Activated CD4-positive, CD25-positive, alpha-beta regulatory T cell (primary cell): Measurements from ENCODE around the gene ALG2.

Experiments used
- DNase-seq, 4 experiments: peaks; one replicate each; lab custom pipeline; 2025; lab: John Stamatoyannopoulos, UW

Gene ALG2, protein sequence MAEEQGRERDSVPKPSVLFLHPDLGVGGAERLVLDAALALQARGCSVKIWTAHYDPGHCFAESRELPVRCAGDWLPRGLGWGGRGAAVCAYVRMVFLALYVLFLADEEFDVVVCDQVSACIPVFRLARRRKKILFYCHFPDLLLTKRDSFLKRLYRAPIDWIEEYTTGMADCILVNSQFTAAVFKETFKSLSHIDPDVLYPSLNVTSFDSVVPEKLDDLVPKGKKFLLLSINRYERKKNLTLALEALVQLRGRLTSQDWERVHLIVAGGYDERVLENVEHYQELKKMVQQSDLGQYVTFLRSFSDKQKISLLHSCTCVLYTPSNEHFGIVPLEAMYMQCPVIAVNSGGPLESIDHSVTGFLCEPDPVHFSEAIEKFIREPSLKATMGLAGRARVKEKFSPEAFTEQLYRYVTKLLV

DNA sequence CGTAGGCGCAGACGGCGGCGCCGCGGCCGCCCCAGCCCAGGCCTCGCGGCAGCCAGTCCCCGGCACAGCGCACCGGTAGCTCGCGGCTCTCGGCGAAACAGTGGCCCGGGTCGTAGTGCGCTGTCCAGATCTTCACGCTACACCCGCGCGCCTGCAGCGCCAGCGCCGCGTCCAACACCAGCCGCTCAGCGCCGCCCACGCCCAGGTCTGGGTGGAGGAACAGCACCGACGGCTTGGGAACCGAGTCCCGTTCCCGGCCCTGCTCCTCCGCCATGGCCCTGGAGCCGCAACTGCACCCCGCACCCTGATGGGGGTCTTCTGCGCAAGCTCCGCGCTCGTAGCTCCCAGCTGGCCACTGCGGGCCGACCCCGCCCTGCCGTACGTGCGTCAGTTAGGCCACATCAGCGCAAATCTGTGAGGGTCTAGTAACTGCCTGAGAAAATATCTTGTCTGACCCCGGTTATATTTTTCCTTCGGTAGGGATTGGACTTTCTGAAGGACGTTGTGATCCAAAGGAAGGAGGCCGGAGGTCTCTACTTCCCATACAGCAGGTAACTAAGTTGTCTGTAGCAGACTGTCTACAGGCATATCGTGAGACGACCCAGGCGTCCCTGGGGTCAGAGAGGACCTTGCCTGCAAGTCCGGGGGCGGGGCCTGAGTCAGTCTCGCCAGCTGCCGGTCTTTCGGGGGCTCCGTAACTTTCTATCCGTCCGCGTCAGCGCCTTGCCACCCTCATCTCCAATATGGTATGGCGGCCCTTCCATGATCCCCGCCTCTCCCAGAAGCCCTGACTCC lies at the start of gene ALG2, which contains the start of gene SEC61B:
ALG2 (minus strand) TSS at position 322 of the 795 bp plus-strand sequence; CDS start at position 274, 48 bp downstream.
SEC61B (plus strand) TSS at position 662 of the 795 bp plus-strand sequence; CDS start at position 744, 82 bp downstream.
- peak; percentile 80 to 91 (median 87) for DNase-seq

DNA sequence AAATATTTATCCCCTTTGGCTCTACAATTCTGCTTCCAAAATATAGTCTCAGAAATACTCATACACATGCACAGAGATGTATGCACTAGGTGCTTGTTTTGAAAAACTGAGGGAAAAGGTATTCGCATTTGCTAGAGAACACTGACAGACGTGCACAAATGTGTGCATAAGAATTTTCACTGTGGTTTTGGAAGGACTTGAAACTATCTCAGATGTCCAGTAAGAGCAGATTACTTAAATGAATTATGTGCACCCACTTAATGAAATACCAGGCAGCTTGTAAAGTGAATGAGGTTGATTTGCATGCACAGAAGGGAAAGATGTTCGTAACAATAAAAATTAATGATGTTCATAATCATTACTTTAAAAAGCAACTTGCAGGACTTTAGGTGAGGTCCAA lies 48.7 kb upstream of the ALG2 start:
- no peak for DNase-seq

DNA sequence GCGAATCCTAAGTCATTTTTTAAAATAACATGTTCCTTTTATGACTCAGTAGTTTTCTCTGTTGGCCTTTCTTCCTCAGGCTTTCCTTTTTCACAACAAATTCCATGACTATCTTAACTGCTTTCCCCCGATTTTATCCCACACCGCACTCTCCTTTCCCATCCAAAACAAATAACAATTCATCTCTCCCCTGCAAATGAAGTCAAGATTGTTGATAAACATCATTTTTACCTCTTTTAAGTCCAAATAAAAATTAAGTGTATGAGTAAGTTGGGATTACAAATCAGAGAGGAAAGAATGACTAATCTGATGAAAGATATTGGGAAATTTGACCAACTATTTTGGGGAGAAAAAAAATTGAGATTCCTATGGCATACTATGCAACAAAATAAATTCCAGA lies 47.7 kb upstream of the ALG2 start:
- no peak for DNase-seq

DNA sequence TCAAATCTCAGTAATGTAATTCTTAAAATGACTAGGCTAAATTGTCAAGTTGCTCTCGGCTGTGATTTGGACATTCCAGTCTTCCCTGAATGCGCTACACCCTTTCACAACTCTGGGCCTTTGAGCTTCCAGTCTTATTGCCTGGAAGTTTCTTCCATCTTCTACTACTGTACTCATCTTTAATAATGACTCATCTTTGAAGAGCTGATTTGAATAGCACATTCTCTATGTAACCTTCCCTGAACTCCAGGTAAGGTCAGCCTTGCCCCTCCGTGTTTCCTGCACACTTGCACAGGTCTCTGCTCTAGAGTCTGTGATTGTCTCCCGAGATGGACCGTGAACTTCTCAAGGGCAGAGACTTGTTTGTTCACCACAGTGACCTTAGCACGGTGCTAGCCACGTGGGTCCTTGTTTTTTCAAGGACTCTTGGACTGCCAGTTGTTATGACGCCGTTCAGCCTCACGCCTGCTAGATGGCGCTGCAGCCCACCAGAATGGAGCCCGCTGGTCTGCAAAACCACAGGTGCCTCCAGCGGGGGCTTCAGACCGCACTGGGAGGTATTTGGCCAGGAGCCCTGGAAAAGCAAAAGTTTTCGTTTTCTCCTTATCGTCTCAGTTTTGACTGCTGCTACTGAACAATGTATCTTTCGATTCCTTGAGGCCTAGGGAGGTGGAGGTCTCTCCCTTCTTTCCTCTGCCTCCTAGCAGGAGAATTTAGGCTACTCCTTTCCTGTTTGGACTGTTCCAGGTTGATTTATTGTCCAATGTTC lies 44.7 kb upstream of the ALG2 start:
- DNase-seq = peak in 3 of 4 experiments; percentile 17 to 24 (median 17)

DNA sequence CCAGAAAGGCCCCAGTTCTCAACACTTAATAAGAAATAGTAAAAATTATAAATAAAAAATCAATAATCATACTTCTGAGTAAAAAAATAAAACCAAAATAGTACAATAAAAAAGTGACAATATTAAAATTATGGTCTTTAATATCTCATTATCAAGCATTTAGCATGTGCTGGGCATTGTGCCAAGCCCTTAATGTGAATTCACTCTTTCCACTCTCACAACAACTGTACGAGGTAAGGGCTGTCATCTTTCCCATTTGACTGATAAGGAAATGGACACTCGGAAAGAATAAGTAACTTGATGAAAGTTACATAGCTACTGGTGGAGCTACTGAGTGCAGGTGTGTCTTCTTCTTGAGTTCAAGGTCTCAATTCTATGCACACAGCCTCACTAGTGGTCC lies 43.9 kb upstream of the ALG2 start:
- no peak for DNase-seq

DNA sequence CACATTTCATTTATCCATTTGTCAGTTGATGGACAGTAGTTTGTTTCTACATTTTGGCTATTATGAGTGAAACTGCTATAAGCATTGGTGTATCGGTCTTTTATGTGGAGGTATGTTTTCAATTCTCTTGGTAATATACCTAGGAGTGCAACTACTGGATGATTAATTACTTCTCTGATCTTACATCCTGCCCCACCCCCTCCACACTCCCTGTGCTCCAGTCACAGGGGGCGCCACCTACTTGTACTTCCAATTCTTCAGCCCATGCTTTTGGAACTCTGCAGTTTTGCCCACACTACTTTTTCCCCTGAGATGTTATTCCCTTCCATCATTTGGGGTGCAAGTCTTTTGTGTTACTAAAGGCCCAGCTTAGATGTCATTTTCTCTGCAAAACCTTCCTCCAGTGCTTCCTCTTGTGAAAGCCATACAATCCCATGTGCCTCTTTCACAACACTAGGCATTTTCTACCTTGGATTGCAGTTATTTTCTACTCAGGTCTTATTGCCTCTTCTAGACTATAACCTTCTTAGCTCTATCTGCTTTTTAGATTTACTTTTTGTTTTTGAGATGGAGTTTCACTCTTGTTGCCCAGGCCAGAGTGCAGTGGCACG lies 42.4 kb upstream of the ALG2 start:
- no peak for DNase-seq

DNA sequence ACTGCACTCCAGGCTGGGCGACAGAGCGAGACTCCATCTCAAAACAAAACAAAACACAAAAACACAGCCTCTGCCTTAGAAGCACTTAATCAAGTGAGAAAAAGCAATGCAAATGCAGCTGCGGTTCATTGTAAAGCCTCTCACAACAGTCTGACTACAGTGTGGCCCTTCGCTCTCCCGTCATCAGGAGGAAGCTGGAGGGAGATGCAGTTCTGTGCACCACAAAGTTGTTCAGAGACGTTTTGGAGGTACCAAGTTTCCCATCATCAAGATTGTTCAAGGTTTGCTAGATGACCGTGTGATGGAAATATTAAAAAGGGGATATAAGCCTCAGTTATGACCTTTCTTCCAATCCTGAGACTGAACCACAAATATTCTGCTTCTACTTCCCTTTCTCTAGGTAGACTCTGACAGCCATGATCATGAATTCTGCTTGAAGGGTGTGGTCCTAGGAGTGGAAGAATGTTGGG lies 41.2 kb upstream of the ALG2 start:
- DNase-seq = no peak

DNA sequence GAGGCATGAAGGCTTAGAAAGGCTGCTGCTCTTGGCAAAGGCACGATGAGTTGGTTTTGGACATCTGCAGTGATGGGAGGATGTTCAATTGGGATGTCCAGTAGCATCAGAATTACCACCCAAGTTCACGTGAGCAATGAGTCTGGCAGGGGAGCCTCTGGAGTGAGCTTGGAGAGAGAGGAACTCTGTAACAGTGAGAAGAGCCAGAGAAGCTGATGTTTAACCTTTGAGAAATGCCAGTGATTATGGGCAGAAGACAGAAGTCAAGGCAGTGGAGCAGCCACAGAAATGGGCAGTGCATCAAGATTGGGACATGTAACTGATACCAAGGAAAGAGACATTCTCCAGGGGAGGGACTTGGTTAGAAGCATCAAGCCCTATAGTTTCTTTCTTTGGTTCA lies 40.2 kb upstream of the ALG2 start:
- no peak for DNase-seq

DNA sequence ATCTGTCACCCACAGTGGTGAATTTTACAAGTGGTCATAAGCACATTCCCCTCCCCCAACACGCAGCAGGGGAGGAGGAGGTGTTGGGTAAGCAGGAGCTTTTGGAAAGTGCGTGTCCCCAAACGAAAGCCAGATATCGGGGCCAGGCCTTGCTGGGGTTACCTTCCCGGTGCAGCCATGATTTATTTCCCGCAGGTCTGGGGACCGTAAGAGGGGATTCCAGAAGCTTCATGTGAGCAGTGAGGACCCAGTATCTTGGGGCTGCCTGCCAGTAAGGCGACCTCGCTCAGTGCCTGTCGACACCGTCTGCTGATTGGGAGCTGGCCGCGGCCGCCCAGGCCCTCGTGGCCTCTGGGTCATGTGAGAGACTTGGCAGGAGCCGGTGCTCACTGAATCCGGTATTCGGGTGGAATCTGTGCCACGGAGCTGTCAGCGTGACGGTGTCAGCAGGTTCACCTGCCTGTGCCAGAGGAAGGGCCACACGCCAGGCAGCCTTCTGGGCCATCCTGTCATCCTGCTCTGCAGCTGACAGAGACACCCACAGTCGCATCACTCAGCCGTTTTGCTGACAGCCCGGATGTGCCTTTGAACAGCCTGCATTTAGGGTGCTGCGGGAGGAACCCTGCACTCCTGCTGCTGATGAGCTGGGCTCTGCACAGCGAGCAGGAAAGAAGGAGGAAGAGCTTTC lies 37.6 kb upstream of the ALG2 start:
- DNase-seq = peak in 1 of 4 experiments; percentile 14

DNA sequence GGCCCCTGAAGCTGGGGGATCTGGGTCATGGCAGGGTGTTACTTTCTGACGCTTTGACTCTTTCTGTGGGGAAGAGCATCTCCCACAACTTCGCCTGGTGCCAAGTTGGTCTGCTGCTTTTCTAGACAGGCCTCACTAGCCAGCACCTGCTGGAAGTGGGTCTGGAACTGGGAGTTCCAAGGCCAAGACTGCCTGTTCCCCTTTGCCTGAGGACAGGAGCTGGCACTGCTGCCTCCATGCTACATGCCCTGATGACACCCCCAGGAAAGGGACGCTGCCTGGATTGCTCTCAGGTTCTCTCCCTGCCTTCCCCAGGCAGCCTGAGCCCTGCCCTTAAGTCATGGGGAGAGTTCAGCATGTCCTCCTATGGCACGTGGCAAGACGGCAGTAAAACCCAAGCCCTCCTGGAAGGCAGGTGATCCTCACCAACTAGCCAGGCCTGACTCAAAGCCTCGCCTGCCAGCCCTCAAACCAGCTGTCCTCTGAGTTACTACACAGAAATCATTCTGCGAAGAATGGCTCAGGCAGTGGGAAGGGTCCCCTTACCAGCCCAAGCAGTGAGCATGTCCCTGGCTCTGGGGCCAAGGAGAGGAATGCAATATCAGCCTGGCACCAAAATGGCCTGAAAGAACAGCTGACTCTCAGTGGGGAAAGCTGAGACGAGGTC lies 36.1 kb upstream of the ALG2 start:
- no peak for DNase-seq

DNA sequence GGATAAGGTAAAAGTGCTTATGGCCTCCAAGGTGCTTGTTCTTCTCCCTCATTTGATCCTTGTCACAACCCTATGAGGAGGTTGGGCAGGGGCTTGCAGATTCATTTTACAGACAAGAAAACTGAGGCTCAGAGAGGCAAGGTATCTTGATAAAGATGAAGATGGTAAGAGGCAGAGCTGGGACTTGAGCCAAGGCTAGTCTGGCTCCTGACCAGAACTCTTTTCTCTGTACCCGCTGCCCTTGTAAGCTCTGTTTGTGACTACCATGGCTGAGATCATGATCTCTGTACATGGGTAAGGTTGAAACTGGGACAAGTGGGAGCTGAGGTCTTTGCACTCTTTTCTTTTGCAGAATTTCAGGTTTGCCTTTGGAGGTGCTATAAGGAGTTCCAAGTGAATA lies 33.9 kb upstream of the ALG2 start:
- DNase-seq = no peak

DNA sequence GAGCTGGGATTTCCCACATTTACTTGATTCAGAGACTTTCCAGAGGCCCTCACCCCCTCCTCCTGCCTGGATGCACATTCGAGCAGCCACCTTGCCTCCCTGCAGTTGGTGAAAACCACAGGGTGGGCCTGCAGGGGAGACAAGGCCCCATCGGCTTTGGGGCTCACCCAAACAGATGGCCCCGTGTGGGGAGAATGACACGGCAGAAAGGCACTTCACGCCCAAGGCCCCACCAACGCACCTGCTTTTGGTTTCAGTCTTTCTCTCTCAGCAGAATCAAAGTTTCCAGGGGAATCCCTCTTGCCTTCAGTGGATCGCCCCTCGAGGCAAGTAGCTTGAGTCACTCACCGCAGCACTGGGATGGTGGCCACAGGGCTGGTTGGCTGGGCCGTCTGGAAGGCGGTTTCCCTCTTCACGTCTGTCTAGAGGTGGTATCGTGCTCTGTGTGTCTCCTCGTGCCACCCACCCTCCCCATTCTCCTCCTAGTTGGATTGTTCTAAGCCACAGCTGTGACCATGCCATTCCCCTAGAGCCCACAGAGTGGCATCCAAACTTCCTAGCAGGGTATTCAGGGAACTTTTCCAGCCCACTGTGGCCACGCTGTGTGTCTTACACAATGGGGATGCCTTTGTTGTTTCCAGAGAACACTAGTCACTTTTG lies 32.2 kb upstream of the ALG2 start:
- peak in 2 of 4 experiments; percentile 55 to 70 for DNase-seq

DNA sequence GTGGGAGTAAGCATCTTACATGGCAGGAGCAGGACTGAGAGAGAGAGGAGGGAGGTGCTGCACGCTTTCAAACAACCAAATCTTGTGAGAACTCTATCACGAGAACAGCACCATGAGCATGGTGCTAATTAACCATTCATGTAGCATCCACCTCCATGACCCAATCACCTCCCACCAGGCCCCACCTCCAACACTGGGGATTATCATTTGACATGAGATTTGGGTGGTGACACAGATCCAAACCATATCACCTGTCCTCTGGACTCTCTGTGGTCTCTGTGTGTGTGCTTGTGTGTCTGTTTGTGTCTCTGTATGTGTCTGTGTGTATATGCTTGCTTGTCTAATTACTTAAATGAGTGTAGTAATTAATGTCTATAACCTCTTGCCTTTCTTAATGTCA lies 31.4 kb upstream of the ALG2 start:
- no peak for DNase-seq

DNA sequence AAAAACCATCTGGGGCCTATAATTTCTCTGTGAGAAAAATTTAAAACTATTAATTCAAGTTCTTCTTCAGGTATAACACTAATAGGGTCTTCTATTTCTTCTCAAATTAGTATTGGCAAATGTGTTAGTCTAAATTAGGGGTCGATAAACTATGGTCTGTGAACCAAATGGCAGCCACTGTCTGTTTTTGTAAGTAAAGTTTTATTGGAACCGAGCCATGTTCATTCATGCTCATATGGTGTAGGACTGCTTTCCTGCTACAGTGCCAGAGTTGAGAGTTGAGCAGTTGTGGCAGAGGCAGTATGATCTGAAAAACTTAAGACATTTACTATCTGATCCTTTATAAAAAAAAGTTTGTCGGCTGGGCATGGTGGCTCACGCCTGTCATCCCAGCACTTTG lies 29.4 kb upstream of the ALG2 start:
- no peak for DNase-seq

DNA sequence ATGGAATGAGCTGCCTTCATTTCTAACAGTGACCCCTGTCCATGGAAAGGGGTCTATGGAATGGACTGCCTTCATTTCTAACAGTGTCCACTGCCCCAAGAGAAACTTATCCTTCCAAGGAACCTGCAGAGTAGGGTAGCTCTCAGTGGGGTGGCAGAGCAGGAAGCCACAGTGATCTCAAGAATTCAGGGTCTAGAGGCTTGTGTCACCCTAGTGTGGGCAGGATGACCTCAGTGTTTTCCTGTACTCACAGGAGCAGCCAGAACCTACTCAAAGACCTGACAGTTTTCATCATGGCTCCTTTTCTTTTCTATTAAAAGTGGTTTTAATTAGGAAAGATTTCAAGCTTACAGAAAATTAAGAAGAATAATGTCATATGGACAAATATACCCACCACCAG lies 27.9 kb upstream of the ALG2 start:
- no peak for DNase-seq

DNA sequence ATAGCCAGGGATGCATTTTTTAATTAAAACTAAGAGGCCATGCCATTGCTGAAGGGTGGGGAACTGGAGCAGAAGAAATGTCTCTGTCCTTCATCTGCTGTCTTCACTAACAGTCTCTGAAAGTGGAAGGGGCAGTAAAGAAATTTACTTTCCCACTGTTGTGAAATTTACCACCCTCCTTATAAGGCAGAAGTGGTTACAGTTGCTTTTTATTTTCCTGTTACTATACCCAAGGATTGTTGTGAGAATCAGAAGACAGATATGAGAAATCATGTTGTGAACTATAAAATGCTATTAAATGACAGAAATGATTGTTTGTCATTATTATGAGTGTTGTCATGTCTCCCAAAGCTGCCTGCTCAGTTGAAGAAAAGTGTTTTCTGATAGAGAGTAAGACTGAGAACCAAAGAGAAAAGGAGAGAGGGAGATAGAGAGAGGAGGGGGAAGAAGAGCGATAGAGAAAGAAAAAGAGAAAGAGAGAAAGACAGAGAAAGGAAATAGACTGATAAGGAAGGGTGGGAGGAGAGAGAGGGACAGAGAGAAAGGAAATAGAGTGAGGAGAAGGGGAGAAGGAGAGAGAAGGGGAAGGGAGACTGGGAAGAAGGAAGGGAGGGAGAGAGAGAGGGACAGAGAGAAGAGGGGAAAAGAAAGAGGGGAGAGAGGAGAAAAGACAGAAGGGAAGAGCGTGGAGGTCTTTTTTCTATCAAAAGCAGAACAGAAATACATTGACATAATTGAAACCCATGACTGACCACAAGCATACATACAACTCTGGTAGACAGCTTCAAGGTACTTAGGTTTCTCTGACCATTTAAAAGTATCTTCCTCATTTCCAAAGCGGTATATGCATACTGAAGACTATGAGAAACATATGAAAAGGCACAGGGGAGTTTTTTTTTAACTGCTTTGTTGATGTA lies 22.9 kb upstream of the ALG2 start:
- DNase-seq = no peak

DNA sequence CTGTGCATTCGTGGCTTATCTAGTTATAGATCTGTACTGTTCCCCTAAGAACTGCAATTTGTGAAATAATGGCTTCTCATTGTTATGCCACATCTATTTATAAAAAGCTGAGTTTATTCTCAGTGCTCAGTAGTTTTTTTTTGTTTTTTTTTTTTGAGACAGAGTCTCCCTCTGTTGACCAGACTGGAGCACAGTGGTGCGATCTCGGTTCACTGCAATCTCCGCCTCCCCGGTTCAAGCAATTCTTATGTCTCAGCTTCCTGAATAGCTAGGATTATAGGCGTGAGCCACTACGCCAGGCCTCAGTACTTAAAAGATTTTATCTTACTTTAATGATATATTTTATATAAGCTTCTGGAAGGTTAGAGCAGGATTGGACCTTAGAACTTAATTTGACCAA lies 19.4 kb upstream of the ALG2 start:
- DNase-seq = no peak

DNA sequence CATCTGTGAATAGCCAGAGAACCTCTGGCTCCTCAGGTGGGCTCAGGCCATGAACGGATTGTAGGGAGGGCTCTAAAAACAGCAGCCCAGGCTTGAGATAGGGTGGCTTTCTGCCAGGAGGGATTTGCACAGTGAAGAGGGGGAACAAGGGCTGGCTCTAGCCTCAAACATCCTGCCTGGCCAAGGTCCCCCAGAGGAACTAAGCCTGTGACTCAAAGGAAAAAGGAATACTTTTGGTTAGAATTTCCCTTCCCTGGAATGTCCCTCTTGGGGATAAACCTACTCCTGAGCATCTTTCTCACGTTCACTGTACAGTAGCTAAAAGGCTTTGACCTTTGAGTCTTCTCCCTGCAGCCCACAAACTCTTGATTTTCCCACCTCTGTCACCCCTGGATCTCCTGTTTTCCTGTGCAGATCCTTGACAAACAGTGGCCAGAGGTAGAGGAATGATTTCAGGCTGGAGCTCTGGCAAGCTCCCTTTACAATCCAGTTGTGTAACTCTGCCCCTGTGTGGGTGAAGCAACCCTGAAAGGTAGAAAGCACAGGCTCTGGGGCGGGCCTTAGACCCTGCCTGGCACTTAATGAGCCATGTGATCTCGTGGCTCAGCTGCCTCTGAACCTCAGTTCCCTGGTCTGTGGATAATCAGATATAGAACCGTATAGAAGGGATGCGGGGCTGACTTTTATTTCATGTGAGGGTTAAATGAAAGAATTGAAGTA lies 17.8 kb upstream of the ALG2 start:
- DNase-seq = no peak
